ENCODE results near the gene ZNF440. TPM values are rescaled to one million over a fixed set of nuclear protein-coding genes. Genes with fewer than 3 reads are reported as not detected.
"Not testable (repeated sequence)": the region's sequence is repeated elsewhere in the genome, so short reads cannot be mapped to it uniquely, and the experiment has no call there.

Gene ZNF440
- 9.1 and 12.7 TPM in 2 replicates for total RNA-seq (2014; rRNA removed; shearing (Covaris generic))

- DNase-seq (ENCODE audit: low spot score): peak; percentile 96
Measured at GRCh38 chr19:11814029-11814699, at the start of gene ZNF440. Gene ZNF440, plus strand, starts transcription at chr19:11814273. Its CDS starts 175 bp downstream, at chr19:11814448.

GRCh38 chr19:11766597-11767591 lies 47.2 kb upstream of the ZNF440 start, which contains the start of gene ZNF441:
Gene ZNF441, plus strand, starts transcription at chr19:11767000. Its CDS starts 194 bp downstream, at chr19:11767194.
- DNase-seq (ENCODE audit: low spot score): peak; percentile 92

- peak; percentile 60 for DNase-seq (ENCODE audit: low spot score)
Measured at GRCh38 chr19:11767633-11768133, 46.4 kb upstream of the ZNF440 start.

GRCh38 chr19:11769995-11770394 lies 44.1 kb upstream of the ZNF440 start:
- no peak for DNase-seq (ENCODE audit: low spot score)

GRCh38 chr19:11771520-11771919 lies 42.6 kb upstream of the ZNF440 start:
- DNase-seq (ENCODE audit: low spot score): peak; percentile 7

- not testable (repeated sequence) for DNase-seq (ENCODE audit: low spot score)
Measured at GRCh38 chr19:11776669-11777068, 37.4 kb upstream of the ZNF440 start.

- no peak for DNase-seq (ENCODE audit: low spot score)
Measured at GRCh38 chr19:11780431-11781020, 33.5 kb upstream of the ZNF440 start.

- no peak for DNase-seq (ENCODE audit: low spot score)
Measured at GRCh38 chr19:11781295-11782057, 32.6 kb upstream of the ZNF440 start.

- DNase-seq (ENCODE audit: low spot score): no peak
Measured at GRCh38 chr19:11783767-11784166, 30.3 kb upstream of the ZNF440 start.

GRCh38 chr19:11784356-11784755 lies 29.7 kb upstream of the ZNF440 start:
- no peak for DNase-seq (ENCODE audit: low spot score)

- no peak for DNase-seq (ENCODE audit: low spot score)
Measured at GRCh38 chr19:11787536-11787935, 26.5 kb upstream of the ZNF440 start.

GRCh38 chr19:11792942-11793341 lies 21.1 kb upstream of the ZNF440 start:
- no peak for DNase-seq (ENCODE audit: low spot score)

GRCh38 chr19:11797491-11797890 lies 16.6 kb upstream of the ZNF440 start:
- DNase-seq (ENCODE audit: low spot score): peak; percentile 88

- peak; percentile 59 for DNase-seq (ENCODE audit: low spot score)
Measured at GRCh38 chr19:11798391-11799330, 15.4 kb upstream of the ZNF440 start, which contains the start of gene ZNF491. Gene ZNF491, plus strand, starts transcription at chr19:11798523. Its CDS starts 7,431 bp downstream, at chr19:11805954.

- DNase-seq (ENCODE audit: low spot score): no peak
Measured at GRCh38 chr19:11806354-11807098, 7.5 kb upstream of the ZNF440 start.

GRCh38 chr19:11807099-11807380 lies 7.0 kb upstream of the ZNF440 start:
- DNase-seq (ENCODE audit: low spot score): no peak

GRCh38 chr19:11813703-11814028 lies 407 bp upstream of the ZNF440 start:
- no peak for DNase-seq (ENCODE audit: low spot score)

GRCh38 chr19:11814700-11815035 lies 595 bp downstream of the ZNF440 start:
- DNase-seq (ENCODE audit: low spot score): peak; percentile 40

- no peak for DNase-seq (ENCODE audit: low spot score)
Measured at GRCh38 chr19:11821474-11822109, 7.5 kb downstream of the ZNF440 start.
